Epithelial cell of prostate (primary cell): Measurements from ENCODE around the gene SDC1.

Source experiments
- DNase-seq: peaks from one replicate; pipeline ENCODE4 v3.0.0-alpha.2; 2011; ENCODE audit warnings: low read depth, low spot score
- H3K27ac ChIP-seq: fragments of 450-650 bp; 2 replicates; pipeline ENCODE4 v1.5.1; 2017; ENCODE audit warnings: mild to moderate bottlenecking

SDC1 gene

DNA sequence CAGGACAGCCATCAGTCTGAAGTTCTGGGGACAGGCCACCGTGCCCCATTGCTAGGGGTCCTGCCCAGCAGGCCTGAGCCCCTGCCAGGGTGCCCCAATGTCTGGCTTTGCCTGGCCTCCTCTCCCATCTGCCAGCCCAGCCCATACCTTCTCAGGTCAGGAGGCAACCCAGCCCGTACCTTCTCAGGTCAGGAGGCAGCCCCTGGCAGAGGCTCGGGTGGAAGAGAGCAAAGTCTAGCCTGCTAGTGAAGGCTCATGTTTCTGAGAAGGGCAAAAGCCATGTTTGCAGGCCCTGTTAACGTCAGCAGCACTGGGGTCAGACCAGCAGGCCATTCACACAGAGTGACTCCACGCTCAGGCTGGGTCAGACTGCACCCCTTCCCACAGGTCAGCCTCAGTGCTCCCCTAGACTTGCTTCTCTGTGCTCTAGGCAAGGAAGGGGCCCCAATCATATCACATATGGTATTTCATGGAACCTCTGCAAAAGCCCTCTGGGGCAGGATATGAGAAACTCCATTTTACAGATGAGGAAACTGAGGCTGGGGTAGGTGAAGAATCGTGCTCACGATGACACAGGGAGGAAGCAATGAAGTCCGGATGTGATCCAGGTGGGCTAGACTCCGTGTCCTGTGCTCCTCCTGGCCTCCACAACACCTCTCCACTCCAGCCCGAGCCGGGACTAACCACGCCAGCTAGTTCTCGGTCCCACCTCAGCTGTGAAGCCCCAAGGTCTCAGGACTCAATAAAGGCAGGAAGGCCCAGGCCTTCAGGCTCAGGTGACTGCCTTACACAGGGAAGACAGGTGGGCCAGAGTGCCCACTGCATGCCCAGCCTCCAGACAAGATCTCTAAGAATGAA lies 9.5 kb downstream of the SDC1 start:
- H3K27ac ChIP-seq: peak overlapping the region; percentile 99
- DNase-seq: no peak

DNA sequence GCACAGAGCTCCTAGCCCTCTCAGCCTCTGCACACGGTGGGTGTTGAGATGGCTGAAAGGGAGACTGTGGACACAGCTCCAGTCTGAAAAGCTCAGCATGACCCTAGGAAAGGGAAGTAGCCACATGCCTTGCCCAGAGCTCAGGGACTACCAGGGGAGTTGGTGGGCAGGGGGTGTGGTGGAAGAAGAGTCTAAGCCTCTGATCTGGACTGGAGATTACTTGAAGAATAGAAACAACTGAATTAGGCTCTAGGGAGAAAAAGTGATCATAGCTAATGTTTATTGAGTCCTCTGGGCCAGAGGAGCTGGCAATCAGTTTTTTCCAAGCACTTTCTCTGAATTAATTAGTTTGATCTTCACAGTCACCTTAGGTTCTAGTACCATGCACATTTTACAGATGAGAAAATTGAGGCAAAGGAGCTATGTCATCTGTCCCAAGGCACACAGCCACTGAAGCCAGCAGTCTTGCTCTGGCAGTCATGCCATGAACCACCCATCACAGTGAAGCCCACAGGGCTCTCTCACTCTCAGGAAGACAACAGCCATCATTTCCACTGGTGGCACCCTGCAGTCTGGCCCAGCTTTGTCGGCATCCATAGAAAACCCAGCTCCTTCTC lies 10.3 kb downstream of the SDC1 start:
- peak overlapping the region; percentile 99 for H3K27ac ChIP-seq
- DNase-seq: no peak

DNA sequence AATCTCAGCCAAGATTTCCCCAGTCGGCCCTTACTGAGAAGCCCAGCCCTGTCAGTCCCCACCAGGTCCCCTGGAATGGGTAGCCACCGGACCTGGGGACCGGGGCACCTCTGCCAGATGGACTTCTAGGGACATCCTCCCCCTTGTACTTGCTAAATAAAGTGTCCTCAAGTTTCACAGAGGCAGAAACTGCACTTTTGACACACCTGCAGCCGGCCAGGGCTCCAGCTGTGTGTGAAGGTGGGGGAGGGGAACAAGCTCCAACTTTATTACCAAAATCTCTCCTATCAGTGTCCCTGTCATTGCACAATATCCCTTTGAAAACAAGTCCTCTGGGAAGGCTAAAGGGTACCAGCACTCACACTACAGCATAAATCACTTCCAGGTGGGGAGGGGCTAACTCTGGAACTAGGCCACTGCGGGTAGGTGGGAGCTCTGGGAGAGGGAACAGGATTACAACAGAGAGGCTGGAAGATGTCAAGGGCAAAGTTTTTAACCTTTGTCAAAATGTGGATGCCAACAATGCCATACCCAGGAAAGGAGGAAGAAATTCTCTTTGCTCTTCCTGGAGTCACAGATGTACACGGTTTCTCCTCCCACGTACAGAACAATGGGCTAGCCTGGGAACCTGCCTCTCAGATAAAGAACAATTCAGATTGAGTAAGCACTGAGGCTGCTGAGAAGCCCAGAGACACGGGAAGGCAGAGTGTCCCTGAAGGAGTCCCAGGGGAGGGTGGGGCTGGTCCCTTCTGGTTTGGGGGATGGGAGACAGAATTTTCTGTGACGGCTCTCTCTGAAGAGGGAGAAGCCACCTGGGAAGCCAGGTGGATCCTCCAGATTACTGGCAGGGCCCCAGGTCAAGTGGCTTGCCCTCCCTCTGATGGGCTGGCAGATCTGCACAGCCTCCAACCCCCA lies 11.0 kb downstream of the SDC1 start:
- DNase-seq: no peak
- H3K27ac ChIP-seq: peak overlapping the region; percentile 99

DNA sequence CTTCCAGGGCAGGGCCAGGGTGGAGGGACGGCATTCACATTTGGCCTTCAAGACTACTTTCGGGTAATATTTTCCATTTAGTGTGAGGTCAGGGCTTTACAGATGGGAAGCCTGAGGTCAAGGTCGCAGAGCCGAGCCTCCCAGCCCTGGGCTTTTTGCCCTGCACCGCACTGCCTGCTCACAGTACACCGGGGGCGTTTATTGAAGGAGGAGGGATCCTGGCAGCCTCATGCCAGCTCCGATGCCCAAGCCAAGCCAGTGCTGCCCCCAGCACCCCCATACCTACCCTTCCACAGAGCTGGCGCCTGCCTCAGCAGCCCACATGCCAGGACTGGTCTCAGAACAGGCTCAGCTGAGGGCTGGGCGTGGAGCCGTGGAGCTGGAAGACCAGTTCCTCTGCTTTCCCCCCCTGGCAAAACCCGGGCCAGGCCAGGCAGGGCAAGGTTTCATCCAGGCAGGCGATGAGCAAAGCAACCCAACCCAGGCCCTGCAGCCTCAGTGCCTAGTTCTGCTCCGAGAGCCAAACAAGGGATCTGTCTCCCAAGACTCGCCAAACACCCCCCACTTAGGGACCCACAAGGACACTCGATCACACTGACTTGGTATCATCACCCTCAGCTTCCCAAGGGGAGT lies 11.9 kb downstream of the SDC1 start:
- peak; percentile 97 for DNase-seq
- peak overlapping the region; percentile 99 for H3K27ac ChIP-seq

DNA sequence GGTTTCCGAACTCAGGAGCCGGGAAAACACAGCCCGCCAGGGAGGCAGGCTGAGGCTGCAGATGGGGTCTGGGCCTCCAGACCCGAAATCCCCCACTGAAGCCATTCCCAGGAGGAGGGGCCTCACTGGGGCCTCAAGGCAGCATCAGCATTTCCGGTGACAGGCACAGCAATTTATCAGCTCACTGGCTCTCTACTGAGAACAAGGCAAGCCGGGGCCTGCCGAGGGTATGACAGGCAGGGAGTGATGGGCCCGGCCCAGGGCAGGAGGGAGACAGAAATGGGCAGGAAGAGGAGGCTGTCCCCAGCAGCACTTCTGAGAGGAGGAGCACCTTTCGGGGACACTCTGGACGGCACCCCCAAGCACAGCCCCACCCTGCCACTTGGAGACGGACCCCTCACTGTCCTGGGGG lies 12.5 kb downstream of the SDC1 start:
- peak overlapping the region; percentile 99 for H3K27ac ChIP-seq
- DNase-seq: peak; percentile 90

DNA sequence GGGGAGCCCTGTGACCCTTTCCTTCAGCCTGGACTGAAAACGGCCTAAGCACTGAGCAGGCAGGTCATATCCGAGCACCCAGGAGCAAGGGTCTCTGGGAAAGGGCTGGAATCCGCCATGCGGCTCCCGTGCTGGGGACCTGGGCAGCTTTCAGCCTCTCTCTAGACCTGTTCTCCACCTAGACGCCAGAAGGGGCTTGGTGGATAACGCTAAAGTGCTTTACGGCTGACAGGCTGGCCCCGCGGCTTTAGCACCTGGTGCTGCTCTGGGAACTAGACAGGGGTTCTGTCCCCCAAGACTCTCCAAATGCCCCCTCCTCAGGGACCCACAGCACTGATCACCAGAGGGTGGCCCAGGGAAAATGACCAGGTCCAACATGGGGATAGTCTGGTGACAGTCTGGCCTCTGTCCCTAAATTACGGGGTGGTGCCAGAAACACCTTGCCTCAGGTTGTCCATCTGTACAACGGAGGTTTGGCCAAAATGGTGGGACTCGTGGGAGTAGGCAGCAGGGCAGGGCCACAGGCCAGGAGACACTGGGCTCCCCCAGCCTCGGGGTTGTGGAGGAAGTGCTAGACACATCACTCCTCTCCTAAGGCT lies 13.0 kb downstream of the SDC1 start:
- peak overlapping the region; percentile 99 for H3K27ac ChIP-seq
- no peak for DNase-seq

DNA sequence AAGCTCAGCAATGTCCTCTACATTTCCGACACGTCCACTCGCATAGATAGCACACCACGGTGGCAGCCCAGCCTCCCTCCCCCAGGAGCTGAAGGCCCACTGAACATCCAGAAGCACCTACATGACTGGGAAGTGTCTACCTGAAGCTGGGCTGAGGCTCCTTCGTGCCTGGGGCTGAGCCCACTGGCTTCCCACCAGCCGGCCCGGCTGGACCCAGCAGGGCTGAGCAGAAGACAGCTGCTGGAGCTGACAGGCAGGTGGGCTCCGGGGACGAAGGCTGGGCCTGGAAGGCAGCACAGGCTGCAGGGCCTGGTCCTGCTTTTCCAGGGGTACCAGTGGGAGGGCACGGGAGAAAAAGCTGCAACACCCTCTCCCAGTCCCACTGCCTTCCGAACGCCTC lies 13.5 kb downstream of the SDC1 start:
- DNase-seq: no peak
- peak overlapping the region; percentile 99 for H3K27ac ChIP-seq

DNA sequence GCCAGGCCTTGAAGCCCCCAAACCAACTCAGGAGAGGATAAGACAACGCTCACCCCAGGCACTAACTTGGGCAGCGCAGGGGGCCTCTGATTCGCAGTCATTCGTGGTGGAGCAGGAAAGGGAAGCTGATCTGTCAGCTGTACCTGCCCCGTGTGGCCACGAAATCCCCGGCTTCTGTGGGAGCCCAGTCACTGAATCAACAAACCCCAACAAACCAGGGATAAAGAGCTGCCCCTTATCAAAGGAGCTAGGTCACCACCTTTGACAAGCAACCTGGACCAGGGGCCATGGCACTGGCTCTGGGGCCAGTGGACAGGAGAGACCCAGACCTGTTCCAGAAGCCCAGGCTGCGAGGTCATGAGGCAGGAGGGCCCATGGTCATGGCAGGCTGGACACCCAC lies 14.5 kb downstream of the SDC1 start:
- peak overlapping the region; percentile 99 for H3K27ac ChIP-seq
- DNase-seq: no peak

DNA sequence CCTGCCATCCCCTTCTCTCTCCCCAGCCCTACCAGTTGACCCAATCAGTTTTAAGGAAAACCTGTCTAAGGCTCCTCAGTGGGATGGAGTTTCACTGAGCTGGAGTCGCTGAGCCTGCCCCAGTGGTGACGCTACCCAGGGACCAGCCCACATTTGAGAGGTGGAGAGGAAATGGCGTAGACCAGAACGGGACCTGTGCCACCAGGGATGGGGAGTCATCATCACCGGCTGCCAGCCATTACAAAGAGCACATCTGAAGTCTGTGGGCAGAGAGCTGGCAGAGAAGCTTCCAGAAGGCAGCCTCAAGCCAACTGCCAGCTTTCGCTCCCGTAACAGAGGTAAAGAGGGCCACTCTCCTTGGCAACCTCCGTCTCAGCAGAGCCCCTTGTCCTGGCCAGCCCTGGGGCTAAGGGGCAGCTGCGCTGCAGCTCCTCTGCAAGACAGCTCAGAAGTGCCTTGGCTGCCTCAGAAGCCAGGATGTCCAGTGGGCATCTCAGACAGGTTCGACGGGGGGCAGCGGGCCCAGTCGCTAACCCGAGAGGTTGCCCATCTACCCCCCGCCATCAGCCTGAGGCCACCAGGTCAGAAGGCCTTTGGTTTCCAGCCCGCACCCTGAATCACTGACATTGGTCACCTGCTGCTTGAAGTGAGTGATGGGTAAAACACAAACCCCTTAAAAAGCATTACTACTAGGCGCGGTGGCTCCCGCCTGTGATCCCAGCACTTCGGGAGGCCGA lies 15.4 kb downstream of the SDC1 start:
- DNase-seq: no peak
- peak overlapping the region; percentile 99 for H3K27ac ChIP-seq

DNA sequence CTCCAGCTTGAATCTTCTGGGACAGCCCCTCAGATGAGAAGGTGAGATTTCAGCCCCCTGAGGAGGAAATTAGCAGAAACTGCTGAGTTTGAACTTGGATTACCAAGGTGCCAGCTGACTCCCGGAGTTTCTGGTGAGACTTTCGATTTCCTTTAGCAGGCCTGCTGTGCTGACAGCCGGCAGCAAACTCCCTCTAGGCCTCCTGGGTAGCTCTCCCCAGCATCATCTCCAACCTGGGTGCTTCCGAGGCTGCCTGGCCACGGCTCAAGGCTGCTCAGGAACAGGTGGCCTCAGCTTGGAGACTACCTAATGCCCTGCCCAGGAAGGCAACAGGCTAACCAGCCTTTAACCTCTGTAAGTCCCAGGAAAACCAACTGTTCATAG lies 16.5 kb downstream of the SDC1 start:
- H3K27ac ChIP-seq: peak overlapping the region; percentile 99
- DNase-seq: no peak

DNA sequence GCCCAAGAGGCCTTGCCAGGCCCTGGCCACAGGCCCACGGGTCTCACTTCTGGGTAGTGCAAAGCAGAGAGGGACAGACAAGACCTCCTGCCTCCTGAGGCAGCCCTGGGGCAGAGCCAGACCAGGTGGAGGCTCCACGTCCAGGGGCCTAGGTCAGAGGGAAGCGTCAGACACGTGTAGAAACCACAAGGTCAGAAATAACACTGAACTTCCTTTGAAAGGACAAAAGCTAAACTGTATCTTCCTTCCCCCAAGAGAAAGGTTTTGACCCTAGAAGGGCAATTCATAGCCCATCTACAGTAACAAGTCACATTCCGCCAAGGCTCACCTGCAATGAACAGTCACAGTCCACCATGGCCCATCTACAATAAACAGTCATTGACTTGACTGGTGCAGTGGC lies 17.9 kb downstream of the SDC1 start:
- no peak for DNase-seq
- H3K27ac ChIP-seq: peak overlapping the region; percentile 99

DNA sequence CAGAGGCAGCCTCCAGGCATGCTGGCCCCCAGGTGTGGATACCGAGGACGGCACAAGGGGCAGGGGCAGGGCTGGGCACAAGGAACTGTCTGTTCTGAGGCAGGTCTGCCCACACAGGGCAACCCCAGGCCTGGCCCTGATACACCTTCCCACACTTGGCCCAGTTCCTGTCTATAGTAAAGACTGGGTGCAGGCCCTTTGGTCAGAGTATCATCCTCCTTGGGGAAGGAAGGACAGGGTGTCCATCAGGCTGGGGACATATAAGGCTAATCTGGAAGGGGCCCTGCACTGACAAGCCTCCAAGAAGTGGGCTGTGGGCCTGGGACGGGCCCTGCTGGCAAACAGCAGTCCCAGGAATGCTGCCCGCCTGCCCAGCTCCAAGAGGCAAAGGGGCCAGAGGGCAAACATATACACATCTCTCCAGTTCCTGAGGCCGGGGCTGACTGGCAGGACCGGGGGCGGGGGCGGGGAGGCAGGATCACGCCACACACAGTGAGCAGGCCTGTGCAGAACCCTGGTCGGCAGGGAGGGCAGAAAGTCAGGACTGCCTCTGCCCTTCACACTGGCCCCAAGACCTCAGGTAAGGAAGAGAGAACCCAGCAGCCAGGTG lies 18.9 kb downstream of the SDC1 start:
- no peak for DNase-seq
- peak overlapping the region; percentile 99 for H3K27ac ChIP-seq

DNA sequence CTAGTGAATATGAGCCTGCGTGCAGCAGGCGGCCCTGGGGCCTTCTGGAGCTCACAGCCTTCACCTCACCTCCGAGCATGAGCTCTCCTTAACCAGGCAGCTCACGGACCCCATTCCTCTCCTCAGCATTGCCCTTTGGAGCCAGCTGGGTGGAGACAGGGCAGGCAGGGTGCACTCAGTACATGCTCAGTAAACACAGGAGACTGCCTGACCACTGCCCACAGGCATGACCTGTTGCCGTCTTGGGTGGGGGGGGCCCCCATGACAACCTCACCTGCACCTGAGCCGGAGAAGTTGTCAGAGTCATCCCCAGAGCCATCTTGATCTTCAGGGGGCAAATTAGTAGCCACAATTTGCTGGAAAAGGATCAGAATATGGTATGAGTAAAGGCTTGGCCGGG lies 19.9 kb downstream of the SDC1 start:
- DNase-seq: no peak
- H3K27ac ChIP-seq: peak overlapping the region; percentile 99

DNA sequence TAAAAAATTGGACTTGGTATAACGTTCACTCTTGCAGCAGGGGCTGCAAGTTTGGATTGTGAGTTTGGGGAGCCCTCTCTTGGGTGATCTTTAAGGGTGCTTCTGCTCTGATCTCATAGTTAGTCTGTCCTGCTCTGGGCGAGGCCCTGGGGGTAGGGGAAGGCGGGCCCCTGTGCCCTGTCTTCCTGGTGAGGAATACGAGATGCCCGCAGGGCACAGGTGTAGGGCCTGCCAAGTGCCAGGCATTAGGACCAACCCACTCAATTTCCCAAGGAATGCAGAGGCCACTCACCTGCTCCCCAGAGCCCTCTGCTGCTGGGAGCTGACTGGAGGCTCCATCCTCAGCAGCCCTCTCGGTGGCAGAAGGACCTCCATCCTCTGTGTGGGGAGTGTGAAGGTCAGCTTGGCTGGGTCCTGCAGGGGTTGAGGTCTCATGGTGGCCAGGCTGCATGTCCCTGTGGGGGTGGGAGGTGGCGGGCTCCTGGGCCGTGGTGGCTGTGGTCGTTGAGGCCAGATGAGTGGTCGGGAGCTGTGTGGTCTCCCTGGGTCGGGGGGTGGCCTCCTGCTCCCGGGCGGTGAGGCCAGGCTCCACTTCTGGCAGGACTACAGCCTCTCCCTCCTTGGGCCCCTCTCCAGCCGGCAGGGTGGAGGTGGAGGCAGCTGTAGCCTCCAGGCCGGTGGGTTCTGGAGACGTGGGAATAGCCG lies 21.3 kb downstream of the SDC1 start:
- H3K27ac ChIP-seq: peak overlapping the region; percentile 99
- DNase-seq: no peak

DNA sequence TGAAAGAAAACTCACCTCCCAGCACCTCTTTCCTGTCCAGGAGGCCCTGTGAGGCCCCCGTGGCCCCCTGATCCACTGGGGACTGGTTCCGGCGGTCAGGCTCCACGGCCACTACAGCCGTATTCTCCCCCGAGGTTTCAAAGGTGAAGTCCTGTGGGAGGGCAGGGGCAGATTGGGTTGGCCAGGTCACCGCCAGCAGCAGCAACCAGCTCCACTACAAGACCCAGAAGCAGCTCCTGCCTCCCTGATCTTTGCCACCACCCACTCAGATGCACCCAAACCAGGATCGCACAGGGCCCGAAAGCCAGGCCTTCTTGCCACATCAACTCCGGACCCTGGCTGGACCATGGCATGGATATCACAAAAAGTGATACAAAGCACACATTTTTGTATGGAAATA lies 21.9 kb downstream of the SDC1 start:
- DNase-seq: no peak
- H3K27ac ChIP-seq: peak overlapping the region; percentile 99

DNA sequence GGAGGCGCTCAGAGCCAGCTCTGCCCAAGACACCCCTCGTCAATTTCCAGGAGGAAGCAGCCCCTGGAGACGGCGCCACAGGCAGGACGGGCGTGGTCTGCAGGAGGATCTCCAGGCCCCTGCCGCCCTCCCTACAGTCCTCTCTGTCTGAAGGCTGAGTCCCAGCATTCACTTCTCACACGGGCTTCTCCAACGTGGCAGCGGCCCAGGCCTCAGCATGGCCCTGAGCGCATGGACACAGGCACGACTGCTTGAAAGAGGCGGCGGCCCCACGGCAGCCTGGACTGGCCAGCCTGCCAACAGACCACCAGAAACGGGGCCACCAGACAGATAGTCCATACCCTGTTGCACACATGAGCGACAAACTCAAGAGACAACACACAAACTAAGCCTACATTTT lies 23.3 kb downstream of the SDC1 start:
- H3K27ac ChIP-seq: peak overlapping the region; percentile 70
- no peak for DNase-seq

DNA sequence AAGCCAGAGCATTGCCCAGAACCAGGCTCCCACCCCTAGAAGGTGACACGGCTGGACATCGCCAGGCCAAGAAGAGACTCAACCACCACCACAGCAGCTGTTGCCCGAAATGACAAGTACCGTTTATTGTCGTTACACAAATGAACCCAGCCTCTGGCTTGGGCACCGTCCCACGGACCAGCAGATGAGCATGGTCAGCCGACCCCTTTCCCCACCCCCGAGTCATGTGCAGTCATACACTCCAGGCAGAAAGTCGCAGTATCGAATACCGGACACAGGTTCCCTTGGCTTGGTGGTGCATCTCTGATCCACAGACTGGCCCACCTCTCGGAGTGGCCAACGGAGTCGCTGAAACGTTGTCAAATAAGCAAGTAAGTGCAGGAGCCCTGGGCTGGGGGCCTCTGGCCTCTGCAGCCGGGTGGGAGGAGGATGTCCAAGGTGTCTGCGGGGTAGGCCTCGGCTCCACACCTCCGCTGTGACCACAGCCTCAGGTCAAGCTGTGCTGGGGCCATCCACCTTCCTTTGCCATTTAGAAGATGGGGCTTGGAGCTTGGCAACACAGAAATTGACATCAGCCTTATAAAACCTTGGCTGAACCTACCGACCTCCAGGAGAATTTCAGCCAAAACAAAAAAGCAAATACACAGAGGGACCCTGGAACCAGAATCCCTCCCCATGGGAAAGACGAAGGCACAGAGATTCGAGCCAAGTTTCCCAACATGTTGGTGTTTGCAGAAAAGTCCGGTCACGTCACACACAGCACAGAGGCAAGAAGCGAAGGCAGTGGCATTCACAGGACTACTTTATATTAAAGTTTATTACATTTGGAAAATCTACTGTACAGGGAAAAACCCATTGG lies 24.0 kb downstream of the SDC1 start:
- peak overlapping the region; percentile 70 for H3K27ac ChIP-seq
- DNase-seq: no peak
